Ramos (cell line): ENCODE data around the gene TBXT.
"Not testable (repeated sequence)": the region's sequence is repeated elsewhere in the genome, so short reads cannot be mapped to it uniquely, and the experiment has no call there.

Experiments used
- in situ Hi-C: fragments of 300-500 bp; cut with MboI; formaldehyde crosslinking; loops from one replicate; pipeline ENCODE4 v1.14.3; 2022; ENCODE audit warnings: low sequenced_read_pairs; ENCODE audit not compliant: unreplicated experiment

The TBXT gene

DNA sequence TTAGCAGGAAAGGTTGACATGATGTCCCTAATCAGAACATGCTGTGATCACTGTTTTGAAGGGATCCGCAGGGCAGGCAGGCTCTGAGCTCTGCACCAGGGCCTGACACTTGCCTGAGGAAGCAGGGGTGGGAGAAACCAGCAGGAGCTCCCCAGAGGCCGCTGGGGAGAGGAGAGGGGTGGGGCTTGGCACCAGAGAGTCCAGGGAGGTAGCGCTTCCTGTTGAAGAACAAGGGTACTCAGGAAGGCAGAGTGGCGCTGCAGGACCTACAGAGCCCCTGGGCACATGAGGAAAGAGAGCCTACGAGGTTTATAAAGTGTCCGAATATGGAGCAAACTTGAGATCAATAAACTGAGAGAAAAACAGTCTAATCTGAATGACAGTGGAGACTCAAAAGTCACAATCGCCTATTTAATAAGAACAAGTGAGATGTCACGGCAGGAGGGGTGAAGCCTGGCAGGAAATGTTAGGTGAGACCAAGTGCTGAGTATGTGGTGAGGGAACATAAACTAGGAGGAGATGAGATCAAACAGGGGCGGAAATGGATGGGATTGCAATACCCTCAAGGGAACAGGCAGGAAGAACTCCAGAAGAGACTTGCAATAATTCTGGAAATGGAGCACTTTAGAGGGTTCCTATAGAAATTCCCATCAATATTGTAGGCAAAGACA lies 5.8 kb upstream of the TBXT start:
- in situ Hi-C loops = no loop called here

DNA sequence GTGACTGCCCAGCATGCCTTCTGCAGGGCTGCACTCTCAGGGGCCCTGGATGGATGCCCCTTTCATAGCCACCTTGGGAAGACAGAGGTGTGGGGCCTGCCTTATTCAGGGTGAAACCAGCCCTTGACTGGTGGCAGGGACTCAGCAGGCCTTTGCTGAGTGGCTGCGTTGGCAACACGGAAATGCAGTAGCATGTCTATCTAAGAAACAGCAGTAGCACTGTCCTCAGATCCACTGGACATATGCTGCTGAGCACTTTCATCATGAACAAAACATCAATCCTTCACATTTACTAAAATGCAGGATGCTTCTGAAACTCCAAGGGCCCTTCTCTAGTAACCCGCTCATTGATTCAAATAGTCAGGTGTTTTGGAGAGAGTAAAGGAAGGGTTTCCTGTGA lies 4.9 kb upstream of the TBXT start:
- in situ Hi-C loops = no loop called here

DNA sequence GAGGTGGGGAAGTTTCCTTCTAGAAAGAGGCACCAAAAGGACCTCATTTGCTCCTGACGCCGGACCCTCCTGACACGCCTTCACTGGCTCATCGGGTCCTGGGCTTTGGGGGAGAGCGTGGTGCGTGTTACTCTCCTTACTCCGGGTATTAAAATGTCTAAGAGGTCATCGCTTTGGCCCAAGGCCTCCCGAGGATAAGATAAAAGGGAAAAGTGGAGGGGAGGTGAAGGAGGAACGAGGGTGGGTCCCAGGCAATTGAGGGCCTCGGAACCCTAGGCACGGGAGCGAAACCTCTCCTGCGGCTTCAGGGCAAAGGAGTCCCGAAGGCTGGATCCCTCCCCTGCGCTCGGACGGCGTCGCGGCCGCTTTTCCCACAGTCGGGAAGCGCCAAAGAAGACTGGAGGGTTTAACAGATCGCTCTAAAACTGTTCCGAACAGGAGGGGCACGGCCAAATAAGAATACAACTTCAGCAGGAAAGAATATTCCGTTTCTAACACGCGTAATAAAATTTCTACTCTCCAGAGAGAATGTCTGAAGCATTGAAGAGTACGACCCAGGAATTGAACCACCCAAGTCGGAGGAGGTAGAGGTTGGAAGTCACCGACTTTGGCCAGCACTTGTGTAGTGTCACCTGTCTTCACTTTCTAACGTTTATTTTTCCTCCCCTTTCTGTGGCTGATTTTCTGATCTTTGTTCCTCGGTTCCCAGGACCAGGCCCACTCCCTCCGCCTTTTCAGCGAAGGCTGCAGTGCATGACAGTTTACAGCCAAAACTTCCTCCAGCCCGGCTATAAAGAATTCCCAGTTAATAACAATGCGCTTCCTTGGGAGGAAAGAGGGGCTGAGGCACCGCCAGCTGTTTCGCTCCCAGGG lies 2.1 kb upstream of the TBXT start:
- in situ Hi-C loops = no loop called here

DNA sequence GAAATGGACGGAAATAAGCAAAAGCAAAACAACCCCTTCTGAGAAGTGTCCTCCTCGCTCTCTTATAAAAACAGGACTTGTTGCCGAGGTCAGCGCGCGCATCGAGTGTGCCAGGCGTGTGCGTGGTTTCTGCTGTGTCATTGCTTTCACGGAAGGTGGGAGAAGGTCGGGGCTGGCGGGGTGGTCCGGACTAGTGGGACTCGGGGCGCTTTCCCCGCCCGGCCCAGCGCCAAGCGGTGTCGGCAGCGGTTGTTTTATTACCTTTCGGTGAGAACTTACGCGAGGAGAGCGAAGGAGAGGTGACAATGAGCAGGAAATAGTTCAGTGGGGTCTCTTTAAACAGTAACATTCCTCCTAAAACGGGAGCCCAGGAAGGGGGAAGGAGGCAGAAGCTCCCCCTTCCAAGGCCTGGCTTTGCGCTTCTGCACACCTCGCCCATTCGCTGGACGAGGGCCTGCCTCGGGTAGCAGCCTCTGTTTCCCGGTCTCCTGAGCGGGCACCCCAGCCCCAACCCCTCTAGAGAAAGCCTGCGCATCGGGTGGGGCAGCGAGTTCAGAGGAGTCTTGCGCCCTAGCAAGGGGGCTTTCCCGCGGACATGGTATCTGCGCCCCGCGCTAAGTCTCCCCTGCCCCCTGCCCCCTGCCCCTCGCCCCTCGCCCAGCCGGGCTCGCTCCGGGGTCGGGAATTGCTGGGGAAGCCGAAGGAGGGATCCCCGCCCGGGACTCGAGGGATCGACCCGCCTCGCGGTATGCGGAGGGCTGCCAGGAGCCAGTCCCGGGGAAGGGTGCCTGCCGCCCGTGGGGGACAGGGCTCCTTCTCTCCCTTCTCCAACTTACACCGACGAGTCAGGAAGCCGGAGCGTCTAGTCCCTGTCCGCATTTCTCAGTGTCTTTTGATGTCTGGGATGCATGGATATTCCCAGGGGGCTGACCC lies 1.2 kb upstream of the TBXT start:
- in situ Hi-C loops = no loop called here

DNA sequence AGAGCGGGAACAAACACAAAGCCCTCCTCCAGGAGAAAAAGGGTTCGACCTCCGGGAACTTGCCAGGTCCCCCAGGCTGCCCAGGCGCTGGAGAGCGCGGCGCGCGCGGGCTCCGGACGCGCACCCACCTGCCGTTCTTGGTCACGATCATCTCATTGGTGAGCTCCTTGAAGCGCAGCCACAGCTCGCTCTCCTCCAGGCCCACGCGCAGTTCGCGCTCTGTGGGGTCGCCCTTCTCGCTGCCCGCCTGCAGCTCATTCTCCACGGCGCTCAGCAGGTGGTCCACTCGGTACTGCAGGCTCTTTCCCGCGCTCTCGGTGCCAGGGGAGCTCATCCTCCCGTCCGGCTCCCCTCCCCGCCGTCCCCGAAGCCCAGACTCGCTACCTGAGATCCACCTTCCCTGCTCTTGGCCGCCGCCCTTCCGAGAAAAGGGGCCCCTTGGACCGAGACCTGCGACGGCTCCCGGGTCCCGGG lies 356 bp downstream of the TBXT start:
- in situ Hi-C loops = no loop called here

DNA sequence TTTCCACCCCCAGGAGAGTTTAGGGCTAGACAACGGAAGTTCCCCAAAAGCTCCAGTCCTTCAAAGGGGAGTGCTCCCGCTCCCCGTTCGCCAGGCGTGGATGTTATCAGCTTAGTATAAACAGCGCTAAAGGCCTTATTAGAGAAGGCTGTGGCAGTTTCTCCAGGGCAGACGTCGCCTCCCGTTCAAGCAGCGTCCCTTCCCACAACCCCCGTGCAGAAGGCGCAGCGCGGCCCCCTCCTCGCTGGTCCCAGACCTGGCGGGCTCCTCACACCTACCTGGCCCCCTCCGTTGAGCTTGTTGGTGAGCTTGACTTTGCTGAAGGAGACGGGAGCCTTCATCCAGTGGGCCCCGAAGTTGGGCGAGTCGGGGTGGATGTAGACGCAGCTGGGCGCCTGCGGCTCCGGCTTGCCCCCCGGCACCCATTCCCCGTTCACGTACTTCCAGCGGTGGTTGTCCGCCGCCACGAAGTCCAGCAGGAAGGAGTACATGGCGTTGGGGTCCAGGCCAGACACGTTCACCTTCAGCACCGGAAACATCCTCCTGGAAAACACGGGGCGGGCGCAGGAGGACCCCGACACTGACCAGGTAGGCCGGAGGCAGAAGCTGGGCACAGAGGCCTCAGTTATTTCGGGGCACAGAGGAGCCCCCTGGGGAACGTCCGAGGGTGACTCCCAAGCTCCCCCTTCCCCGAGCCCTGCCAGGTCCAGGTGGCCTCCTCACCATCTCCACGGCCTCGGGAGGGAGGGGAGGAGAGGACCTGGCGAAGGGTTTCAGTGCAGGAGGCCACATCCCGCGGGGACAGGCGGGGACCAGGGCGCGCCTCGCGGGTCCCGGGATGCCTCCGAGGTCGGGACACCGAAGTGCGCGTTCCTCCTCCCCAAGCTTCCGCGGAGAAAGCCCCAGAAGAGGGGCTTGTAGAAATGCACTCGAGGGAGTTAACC lies 1.1 kb downstream of the TBXT start:
- in situ Hi-C loops = no loop called here

DNA sequence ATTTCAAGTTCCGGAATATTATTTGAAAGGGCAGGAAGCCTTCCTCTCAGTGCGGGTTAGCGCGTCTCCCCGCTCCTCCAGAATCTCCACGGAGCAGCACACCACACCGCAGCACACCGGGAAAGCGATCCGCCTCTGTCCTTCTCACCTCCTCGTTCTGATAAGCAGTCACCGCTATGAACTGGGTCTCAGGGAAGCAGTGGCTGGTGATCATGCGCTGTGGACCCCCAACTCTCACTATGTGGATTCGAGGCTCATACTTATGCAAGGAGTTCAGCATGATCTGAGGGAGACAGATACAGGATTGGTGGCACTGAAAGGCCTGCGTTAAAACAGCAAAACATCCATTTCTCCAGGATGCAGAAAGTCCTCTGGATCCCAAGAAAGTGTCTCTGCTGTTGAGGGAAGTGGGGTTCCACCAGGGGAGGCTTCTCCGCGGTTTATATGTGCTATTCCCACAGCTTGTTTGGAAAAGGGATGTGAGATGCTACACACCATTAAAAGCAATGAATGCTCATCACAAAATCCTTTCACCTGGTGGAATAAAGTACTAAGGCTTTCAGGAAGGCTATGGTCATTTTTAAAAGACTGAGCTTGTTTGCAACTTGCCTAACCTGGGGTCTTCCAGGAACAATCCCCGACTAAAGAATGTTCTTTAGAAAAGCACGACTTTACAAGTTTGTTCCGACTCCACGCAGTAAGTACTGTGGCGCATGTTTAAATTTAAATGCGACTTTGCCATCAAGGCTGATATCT lies 1.9 kb downstream of the TBXT start:
- in situ Hi-C loops = no loop called here

DNA sequence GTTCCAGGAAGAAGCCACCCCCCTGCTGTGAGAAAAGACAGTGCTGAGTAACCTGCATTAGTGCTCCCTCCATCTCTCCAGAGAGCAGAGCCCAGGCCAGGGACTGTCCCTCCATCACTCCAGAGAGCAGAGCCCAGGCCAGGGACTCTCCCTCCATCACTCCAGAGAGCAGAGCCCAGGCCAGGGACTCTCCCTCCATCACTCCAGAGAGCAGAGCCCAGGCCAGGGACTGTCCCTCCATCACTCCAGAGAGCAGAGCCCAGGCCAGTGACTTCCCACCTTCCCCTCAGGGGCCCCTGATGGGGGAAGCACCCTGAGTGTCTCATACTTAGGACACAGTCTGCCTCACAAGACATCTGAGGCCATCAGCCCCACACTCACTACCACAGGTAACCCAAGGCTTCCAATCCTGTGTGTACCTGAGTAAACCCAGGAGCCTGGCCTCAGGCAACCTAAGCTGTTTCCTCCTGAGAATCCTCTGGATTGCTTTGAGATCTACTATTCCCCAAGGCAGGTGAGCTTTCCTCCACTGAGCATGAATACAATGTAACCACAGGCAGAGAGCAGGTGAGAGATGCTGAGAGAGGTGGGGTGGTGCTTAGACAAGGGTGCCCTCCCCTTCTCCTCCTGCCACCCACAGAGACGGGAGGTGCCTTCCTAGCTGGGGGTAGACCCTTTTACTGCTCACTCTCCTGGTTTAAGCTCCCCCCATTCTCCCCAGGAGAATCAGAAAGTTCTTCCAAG lies 4.9 kb downstream of the TBXT start:
- in situ Hi-C loops = no loop called here

DNA sequence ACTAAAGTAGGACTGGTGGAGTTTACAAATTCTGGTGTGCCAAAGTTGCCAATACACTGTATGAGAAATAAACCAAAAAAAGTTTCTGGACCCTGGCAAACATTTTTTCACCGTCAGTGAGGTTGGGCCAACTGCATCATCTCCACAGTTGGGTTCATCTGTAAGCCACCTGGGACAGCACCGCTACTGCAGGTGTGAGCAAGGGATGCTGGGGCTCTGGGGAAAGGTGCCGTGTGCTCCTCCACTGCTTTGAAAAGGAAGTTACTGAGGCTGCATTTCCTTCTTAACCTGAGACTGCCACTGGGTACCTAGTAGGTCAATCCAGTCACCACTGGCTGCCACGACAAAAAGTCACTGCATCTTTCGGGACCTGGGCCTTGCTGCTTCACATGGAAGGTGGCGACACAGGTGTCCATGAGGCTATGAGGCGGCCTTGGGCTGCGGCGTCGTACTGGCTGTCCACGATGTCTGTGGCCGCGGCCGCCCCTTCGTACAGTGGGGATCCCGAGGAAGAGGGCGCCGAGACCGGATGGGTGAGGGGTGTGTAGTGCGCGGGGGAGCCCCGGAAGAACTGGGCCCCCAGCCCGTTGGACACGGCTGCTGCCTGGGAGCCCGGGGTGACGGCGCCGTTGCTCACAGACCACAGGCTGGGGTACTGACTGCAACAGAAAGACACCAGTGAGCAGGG lies 9.6 kb downstream of the TBXT start:
- in situ Hi-C loops = no loop called here

DNA sequence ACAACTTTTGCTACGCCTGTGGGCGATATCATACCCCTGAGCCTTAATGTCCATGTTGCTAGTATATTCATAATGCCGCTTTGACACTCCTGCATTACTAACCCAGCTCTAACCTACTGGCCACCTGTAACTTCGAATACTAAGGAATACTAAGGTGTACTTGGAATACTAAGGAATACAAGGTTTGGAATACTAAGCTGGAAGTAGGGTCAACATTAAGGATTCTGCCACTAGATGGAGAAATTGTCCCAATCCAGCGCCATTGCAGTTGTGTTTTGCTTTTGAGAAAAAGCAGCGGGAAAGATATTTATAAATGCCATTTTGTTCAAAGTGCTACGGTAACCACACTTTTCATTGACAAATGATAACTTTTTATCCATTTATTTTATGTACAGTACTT lies 10.7 kb downstream of the TBXT start:
- in situ Hi-C loops = no loop called here

DNA sequence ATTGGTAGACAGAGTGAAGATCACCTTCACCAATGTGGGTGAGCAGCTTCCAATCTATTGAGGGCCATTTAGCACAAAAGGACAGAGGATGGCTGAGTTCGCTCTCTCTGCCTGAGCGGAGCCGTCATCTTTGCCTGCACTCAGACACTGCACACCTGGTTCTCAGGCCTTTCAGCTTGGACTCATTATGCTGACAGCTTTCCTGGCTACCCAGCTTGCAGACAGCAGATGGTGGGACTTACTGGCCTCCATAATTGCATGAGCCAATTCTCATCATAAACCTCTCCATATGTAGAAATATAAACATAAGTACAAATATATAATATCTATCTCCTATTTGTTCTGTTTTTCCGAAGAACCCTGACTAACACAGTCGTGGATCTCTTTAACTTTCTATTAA lies 13.7 kb downstream of the TBXT start:
- in situ Hi-C loops = no loop called here

DNA sequence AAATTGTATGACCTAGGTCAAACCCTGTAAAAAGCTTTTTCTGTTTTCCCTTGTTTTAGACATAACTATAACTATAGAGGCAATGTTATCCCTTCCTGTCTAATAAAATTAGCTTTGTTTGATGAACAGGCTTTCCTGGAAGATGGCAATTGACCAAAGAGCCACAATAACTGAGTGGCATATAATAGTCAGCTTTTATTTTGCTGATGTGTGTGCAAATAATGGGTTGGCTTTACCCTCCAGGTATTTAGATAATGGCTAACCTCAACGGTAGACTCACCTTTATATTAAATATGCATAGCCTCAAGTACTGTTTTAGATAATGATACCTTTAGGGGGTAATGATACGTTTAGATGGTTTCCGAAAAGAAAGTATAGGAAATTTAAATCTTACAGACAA lies 15.0 kb downstream of the TBXT start:
- in situ Hi-C loops = no loop called here

DNA sequence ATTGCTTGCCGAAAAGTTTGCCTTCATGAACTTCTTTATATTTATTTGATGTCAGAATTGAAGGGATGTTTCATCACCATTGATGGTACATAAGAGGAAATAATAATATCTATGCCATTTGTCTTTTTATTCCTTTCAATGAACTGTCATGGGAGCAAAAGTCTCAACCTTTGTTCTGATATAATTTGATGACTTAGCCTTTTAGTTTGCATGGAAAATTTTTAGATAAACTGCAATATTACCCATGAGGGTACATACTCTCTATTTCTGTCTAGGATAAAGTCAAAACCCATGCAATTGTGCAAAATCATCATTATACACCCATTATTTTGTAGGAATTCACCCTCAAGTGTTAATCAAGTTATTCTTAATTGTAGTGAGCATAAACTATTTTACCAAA lies 15.9 kb downstream of the TBXT start:
- in situ Hi-C loops = no loop called here

DNA sequence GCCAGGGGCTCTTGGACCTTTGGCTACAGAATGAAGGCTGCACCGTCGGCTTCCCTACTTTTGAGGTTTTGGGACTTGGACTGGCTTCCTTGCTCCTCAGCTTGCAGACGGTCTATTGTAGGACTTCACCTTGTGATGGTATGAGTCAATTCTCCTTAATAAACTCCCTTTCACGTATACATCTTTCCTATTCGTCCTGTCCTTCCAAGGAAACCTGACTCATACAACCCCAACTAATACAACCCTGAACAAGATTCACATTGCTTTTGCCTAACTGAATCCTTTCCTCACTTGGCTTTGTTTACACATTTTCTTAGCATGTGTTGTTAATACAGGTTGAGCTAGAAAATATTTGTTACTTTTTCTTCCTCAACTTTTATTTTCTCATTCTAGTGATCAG lies 21.9 kb downstream of the TBXT start:
- in situ Hi-C loops = no loop called here

DNA sequence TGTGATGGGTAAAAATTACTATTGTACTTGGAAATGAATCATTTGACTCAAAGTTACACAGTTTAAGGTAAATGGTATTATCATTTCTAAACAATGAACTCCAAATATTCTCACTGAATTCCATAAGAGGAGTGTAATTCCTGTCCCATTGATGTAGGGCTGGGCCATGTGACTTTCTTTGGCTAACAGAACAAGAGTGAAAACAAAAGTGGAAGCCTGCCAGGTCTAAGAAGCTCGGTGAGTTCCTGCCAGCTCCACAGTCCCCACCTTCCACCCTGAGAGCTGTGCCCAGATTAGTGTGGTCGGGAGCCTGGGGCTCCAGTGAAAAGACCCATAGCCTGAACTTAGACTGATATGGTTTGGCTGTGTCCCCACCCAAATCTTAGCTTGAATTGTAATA lies 24.6 kb downstream of the TBXT start:
- in situ Hi-C loops = no loop called here

DNA sequence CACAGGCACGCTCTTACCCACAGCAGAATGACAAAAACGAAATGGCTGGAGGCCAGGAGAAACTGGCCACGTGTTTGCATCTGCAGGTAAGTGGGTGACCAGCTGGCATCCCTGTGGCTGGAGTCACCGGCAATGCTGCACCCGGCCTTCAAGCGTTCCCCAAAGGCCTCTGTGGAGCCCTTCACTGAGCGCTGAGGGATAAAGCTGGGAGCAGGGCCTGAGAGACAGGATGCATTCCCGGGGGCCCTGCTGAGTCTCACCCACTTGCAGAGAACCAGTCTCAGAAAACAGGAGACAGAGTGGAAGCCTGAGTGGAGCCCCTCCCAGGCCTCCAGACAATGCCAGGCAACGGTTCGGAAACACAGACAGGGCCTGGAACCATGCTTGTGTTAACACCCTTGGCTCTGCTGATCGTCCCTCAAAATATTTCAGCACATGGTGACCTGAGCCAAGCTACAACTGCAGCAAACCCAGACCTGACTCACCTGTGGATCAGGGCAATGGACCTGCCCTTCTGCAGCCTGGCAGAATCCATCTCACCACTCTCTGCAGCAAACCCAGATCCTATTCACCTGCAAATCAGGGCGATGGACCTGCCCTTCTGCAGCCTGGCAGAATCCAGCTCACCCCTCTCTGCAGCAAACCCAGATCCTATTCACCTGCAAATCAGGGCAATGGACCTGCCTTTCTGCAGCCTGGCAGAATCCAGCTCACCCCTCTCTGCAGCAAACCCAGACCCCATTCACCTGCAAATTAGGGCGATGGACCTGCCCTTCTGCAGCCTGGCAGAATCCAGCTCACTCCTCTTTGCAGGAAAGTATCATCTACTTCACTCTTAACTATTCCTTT lies 39.8 kb downstream of the TBXT start:
- in situ Hi-C loops = no loop called here

DNA sequence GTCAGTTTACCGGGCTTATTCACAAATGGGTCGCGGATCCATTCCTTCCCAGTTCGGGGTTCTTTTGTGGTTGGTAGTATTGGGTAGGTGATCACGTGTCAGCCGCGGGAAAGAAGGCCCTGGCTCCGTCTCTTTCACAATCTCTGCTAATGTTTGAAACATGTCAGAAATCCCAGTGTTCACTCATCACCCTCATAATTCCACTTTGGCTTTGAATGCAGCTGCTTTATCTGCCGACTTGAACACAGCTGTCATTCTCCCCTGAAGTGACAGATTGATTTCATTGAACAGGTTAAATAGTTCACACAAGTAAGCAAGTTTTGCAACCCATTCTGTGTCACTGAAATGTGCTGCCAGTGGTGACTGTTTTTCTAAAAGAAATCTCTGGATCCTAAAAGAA lies 44.5 kb downstream of the TBXT start:
- in situ Hi-C loops = not testable (repeated sequence)
